Breast epithelium (tissue), 3 donors: ENCODE data around the gene ANKMY1.

Source experiments
- POLR2A ChIP-seq: fragments of 450-650 bp; IDR thresholded peaks from one replicate; pipeline ENCODE4 v1.6.1; 2016; ENCODE audit warnings: antibody characterized with exemption, mild to moderate bottlenecking, moderate library complexity
- TF ChIP-seq, protein P1 (sequence below), 3 donors: fragments of 450-650 bp; IDR thresholded peaks; one replicate each; pipeline ENCODE4 v1.5.1; 2016 to 2017; ENCODE audit warnings: antibody characterized with exemption in 3 of 3, mild to moderate bottlenecking in 3 of 3, moderate library complexity in 3 of 3

DNA sequence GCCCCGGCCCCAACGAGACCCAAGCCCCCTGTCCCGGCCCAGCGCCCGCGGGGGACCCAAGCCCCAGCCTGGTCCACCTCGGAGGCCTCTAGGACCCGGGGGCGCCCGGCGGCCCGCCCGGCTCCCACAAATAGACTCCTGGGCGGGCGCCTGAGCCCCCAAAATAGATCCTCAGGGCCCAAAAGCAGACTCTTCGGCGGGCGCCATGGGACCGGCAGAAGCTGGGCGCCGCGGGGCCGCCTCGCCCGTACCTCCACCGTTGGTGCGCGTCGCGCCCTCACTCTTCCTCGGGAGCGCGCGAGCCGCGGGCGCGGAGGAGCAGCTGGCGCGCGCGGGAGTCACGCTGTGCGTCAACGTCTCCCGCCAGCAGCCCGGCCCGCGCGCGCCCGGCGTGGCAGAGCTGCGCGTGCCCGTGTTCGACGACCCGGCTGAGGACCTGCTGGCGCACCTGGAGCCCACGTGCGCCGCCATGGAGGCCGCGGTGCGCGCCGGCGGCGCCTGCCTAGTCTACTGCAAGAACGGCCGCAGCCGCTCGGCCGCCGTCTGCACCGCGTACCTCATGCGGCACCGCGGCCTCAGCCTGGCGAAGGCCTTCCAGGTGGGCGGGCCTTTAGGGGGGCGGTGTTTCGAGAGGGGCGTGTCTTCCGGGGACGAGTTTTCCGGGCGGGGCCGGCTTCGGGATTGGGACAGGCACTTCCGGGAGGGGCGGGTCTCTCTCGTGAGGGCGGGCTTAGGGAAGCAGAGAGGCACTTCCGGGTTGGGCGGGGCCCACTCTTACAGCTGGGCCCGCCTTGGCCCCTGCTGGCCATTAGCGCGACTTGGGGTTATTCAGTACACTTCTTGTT, 2.9 kb upstream of the ANKMY1 start:
- TF ChIP-seq, protein P1, sequence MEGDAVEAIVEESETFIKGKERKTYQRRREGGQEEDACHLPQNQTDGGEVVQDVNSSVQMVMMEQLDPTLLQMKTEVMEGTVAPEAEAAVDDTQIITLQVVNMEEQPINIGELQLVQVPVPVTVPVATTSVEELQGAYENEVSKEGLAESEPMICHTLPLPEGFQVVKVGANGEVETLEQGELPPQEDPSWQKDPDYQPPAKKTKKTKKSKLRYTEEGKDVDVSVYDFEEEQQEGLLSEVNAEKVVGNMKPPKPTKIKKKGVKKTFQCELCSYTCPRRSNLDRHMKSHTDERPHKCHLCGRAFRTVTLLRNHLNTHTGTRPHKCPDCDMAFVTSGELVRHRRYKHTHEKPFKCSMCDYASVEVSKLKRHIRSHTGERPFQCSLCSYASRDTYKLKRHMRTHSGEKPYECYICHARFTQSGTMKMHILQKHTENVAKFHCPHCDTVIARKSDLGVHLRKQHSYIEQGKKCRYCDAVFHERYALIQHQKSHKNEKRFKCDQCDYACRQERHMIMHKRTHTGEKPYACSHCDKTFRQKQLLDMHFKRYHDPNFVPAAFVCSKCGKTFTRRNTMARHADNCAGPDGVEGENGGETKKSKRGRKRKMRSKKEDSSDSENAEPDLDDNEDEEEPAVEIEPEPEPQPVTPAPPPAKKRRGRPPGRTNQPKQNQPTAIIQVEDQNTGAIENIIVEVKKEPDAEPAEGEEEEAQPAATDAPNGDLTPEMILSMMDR (IDR thresholded peaks at IDR 0.05): peak in 1 of 3 donors; percentile 25
- peak; percentile 52 for TF ChIP-seq POLR2A
